T-helper 9 cell (primary cell): ENCODE data around the gene SLC4A7.
"Not testable (repeated sequence)": the region's sequence is repeated elsewhere in the genome, so short reads cannot be mapped to it uniquely, and the experiment has no call there.

ENCODE experiments used
- DNase-seq: peaks from one replicate; pipeline ENCODE4 v3.0.0-alpha.2; 2020
- total RNA-seq, 2 donors: gene quantifications; one replicate each; lab custom pipeline; 2026; lab: John Stamatoyannopoulos, UW

Gene SLC4A7
- 108 to 172 reads per million in 2 donors for total RNA-seq

DNA sequence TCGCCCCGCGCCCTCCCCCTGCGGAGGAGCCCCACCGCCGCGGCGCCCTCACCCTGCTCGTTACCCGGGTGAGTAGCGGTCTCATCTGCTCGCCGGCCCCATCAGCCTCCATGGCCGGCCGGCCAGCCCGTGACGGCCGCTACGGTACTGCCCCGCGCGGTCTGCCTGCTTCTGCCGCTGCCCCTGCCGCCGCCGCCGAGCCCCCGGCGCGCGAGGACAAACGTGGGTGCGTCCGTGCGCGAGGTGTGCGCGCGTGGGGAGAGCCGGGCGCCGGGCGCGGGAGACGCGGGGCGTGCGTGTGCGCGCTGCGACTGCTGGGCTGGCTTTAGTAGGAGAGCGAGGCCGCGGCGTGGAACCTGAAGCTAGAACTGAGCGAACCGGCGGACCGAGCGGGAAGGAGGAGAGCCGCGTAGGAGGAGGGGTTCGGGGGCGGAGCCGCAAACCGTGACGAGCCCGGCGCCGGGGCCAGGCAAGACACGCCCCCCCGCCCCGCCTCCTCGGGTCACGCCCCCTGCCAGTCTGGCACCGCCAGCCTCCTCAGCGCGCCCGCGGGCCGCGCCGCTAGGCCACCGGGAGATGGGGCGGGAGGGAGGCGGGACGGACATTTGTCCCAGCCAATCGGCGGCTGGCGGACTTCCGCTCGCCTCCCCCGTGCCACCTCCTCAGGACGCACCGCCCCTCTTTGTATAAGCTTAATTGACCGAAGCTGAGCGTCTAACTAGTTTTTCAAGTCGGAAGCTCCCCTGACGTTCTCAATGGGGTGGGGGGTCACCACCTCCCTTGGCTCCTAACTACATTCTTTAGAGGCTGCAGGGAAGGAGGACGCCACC is at the start of gene SLC4A7:
Gene SLC4A7, minus strand, starts transcription at position 370 of the 830 bp plus-strand sequence. Its CDS starts 258 bp downstream, at position 112.
- peak; percentile 100 for DNase-seq

DNA sequence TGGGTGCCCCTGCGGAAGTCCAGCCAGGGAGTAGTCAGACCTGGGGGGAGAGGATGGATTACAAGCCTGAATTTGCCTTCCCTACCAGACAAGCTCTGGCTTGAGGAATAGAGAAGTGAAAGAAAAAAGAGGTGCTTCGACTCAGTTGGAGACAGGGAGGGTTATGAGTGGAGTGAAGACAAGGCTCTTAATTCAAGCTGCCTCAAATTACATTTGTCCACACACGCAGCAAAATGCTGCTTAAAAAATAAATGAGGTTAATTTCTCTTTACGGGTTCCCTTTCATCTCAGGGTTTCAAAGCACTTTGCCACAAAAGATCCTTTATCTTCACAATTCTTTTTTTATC is 49.0 kb upstream of the SLC4A7 start:
- DNase-seq, result no peak

DNA sequence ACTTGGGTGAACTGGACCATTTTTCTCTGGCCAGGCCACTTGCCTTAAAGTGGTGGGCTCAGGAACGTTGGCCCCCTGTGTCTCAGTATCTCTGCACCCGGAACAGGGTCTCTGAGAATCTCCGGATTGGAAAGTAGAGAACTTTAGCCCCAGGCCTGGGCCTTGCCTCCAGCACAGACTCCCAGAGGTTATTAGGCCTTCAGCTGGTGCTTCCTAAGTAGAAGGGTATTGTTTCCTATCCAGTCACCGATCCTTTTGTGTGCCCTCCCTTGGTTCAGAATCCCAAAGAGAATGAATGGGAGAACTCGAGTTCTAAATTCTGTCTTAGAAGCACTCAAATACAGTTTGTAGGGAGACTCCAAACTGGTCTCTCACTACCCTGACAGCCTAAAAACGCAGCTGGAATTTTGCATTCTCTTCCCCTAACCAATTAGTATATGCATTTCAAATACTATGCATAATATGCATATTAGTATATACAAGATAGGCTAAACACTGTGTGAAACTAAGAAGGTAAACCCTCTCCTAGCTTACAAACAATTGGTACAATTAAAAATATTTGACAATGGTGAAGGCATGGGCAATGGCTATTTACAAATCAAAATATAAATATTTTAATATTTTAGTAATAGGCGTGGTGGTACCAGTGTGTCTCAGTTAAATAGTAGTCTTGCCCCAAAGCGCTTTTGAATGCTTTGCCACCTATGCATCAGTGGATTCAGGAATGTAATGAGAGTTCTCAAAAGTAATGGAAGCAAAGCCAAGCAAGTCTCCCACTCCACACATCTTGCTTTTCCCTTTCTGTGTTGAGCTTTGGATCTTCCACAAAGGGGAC is 48.5 kb upstream of the SLC4A7 start:
- no peak for DNase-seq

DNA sequence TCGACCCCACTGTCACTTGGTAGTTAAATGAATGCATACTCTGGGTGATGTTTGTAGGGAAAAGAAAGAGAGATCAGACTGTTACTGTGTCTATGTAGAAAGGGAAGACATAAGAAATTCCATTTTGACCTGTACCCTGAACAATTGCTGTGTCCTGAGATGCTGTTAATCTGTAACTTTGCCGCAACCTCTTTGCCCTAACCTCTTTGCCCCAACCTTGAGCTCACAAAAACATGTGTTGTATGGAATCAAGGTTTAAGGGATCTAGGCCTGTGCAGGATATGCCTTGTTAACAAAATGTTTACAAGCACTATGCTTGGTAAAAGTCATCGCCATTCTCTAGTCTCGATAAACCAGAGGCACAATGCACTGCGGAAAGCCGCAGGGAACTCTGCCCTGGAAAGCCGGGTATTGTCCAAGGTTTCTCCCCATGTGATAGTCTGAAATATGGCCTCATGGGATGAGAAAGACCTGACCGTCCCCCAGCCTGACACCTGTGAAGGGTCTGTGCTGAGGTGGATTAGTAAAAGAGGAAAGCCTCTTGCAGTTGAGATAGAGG is 47.1 kb upstream of the SLC4A7 start:
- not testable (repeated sequence) for DNase-seq

DNA sequence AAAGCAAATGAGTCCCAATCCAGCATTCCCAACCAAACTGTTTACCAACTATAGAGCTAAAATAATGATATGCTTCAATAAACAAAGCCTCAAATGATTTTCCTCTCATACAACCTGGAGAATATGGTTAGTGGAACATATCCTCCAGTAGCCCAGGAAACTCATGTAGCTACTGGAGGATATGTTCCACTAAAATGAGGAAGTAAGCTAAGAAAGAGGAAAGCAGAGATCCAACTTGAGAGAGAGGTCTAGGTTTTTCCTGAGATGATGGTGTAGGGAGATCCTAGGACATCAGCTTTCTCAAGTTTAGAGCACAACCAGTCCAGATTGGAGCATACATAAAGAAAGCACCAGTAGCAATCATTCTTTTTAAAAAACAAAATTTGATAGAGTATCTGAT is 44.6 kb upstream of the SLC4A7 start:
- no peak for DNase-seq

DNA sequence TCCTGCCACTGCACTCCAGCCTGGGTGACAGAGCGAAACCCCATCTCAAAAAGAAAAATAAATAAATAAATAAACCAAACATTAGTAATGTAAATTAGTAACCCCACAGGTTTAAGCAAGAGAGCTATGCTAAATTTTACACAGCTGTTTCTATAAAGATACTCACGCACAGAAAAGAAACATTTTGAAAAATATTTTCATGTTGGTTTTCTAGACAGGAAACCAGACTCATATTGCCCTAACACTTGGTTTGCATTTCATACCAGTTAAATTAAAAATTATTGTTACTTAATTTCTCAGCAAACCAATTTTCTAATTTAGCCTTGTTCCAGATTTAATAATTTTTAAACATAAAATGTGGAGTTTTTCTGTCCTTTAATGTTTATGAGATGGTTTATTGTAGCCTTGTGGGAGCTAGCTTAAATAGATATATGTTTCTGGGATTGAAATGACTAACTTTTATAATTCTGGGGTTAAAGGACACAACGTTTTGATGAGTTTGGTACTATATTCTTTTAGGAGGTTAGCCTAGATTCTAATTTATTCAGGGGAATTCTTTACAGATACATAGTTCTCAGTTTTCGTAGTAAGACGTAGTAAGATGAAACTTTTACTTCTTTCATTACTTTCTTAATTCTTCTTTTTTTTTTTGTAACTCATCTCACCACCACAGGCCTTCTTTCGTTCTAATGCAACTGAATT is 42.6 kb upstream of the SLC4A7 start:
- no peak for DNase-seq

DNA sequence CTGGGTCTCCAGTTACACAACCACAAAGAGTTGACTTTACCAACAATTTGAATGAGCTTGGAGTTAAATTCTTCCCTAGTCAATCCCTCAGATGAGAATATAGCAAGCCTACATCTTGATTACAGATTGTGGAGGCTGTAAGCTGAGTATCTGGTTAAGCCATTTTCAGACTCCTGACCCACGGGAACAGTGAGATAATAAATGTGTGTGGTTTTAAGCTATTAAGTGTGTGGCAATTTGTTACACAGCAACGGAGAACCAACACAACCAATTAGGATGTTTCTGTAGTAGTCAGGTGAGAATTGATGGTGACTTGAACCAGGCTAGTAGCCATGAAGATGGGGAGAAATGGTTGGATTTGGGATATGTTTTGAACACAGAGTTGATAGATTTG is 37.7 kb upstream of the SLC4A7 start:
- no peak for DNase-seq

DNA sequence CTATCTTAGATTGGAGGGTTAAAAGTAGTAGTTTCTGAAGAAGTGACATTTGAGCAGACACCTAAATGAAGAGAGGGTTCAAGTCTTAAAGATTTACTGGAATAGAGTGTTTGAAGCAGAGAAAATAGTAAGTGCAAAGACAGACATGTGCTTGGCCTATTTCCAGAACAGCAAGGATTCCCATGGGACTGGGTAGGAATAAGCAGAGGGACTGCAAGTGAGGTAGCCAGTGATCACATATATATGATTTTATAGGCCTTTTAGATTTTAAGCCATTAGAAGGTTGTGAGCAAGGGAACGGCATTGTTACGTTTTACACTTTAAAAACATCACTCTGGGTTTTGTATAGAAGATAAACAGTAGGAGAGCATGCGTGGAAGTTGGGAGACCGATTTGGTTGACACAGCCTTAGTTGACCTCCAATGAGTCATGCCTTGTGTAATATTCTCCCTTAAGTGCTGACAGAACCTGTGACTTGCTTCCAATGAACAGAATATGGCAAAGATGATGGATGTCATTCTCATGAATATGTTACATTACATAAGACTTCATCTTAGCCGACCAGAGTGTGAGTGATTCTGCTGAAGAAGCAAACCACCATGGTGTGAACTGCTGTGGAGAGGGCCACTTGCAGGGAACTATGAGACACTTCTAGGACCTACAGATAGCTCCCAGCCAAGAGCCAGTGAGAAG is 37.1 kb upstream of the SLC4A7 start:
- DNase-seq, result no peak

DNA sequence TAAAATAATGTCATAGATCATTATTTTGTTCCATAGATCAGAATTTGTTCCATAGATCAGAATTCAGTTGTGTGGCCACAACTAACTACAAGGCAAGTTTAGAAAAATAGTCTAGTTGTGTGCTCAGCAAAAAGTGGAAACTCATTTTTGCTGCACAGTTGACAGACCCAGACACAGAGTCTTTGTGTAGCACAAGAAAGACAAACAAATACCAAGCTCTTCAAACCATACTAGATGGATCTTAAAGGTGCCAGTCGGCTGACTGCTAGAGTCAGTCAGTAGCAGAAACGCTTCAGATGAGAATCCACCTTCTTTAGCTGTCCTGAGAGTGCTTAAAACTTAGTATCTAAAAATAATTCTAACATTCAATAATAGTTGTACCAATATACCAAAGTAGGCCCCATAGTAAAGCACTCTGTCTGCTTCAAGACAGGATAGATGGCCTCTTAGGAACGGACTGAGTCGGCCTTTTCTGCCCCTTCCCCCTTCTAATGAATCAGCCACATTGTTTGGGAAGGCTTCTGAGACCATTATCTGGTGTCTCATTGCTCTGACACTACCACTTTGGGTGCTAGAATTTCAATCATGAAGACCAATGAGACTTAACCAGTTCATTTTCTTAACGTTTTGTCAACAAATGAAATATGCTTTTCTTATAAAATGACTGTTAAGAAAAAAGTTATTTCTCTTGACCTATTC is 27.7 kb upstream of the SLC4A7 start:
- DNase-seq, result no peak

DNA sequence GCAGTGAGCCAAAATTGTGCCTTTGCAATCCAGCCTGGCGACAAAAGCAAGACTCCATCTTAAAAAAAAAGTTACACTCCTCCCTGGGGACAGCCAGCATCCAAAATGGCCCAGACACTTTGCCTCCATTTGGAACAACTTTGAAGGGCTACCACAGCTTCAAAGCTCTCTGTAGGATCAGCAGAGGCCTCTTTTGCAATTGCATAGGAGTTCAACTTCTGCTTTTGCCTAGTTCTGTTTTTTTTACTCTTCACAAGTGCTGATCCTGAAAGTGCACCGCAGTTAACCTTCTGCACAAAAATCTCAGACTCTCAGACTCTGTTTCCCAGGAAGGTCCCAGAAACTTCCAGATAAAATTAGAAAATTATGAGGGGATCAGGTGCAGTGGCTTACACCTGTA is 25.2 kb upstream of the SLC4A7 start:
- no peak for DNase-seq

DNA sequence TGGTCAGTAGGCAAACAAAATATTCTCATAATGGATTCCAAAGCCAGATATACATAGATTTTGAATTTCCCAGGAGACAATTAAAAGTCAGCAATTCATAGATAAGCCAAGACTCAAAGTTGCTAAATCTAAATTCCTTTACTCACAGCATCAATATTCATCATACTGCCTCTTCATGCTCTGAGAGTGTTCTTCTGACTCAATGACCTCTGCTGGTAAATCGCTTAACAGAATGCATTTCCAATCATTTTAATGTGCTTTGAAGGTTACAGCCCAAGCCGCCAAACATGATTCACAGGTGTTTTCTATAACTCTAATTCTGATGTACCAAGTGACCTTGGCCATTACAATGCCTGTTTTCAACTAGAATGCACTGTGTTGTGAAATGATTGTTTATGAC is 24.2 kb upstream of the SLC4A7 start:
- no peak for DNase-seq

DNA sequence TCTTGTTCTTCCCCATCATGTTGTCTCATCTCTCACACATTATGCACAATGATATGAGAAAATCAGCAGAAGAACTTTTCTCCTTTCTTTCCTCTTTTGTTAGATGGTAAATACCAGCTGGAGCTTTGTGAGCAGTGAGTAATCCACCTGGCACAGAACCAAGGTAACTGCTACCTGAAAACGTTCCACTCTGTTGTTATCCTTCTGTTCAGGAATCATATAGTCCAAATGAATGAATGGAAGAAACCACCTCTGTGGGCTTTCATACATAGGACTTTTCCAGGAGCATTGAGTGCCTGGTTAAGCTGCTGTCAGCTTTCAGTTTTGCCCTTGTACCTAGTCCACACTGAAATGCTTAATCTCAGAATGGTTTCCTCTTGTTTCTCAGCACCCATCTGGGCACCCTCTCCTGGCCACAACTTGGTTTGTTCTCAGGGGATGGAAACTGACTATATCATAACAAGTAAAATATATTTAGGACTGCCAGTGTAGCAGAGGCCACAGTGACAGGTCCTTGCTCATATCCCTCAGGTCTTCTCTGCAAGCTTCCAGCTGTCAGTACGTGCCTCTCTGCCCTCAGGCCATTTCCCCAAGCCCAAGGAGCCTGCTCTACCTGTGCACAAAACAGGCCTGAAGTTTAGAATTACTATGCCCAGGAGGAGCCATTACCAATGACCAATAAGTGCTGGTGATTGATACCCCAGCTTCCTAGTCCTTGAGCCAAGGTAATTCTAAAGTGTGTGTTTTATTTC is 23.5 kb upstream of the SLC4A7 start:
- DNase-seq, result no peak

DNA sequence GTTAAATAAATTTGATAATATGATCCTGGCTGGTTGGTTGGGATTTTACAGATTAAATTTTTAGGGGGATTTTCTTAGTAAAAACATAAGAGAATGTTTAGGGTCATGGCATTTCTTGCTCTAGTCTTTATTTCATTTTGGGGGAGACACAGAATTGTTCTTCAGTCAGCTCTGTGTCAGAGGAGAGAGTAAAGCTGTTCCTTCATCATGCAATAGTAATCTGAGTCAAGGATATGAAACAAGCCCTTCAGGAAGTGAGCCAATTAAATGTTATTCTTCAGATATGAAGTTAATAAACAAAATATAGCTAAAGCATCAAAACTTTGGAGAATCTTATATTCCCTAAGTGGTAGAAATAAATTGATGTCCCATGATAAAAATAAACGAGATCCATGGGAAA is 22.9 kb upstream of the SLC4A7 start:
- no peak for DNase-seq

DNA sequence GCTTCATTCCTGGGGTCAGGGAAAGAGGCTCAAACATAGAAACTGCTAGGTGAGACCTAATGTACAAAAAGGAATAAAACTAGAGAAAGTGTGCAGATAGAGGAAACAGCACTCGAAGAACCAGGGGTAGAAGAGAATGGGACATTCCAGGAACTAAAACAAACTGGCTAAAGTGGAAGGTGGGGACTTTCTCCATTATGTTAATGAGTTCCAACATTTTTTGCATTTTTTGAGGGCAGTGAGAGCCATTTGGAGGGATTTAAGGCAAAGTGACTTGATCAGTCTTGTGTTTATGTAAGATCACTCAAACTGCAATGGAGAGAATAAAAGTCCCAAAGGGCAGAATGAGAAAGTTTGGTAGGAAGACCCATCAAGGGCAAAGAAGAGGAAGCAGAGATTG is 20.6 kb upstream of the SLC4A7 start:
- no peak for DNase-seq

DNA sequence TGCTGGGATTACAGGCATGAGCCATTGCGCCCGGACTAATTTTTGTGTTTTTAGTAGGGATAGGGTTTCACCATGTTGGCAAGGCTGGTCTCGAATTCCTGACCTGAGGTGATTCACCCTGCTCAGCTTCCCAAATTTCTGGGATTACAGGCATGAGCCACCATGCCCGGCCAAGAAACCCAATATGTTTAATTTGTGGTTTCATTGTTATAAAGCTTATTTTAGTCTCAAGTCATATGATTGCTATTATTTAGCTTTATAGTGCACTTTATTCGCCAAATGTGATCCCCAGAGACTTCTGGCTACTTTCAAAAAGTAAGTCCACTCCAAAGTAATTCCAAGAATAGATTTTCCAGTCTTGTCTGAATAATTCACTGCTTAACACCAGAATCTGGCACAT is 19.3 kb upstream of the SLC4A7 start:
- no peak for DNase-seq

DNA sequence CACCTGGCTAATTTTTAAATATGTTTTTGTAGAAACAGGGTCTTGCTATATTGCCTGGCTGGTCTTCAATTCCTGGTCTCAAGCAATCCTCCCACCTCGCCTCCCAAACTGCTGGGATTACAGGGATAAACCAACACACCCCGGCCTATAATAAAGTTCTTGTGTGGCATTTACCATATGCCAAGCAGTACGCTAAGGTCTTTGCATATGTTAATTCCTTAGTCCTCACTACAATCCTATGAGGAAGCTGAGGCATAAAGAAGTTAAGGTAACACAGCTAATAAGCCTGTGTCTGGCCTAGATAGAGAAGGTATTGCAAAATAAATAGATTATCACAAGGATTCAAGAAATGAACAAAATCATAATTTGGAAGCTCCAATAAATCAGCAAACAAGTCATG is 17.6 kb upstream of the SLC4A7 start:
- no peak for DNase-seq

DNA sequence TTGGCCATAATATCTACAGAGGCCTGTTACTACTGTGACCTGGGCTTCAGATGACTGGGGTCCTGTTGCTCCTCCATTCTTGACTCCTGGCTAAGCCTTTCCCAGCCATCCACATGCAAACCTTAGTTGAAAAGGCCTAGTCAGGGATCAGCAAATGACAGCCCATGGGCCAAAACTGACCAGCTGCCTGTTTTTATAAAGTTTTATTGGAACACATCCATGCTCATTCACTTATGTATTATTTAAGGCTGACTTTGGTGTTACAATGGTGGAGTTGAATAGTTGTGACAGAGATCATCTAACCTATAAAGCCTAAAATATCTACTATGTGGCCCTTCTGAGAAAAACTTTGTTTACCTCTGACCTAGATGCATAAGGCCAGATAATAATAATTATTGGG is 16.8 kb upstream of the SLC4A7 start:
- no peak for DNase-seq

DNA sequence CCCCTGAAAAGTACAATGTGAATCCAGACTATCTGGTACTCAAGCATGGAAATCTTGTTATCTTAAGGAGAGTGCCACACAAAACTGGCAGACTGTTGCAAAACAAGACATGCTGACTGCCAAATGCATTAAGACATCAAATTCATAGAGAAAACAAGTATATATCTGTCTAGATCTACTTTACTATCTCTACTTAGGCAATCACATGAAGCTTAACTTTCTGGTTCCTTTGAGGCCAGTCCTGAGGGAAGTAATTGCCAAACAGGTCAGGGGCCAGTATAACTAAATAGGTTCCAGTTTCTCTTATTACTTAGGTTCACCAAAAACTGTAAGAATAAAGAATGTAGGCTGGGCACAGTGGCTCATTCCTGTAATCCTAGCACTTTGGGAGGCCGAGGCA is 15.9 kb upstream of the SLC4A7 start:
- DNase-seq, result no peak

DNA sequence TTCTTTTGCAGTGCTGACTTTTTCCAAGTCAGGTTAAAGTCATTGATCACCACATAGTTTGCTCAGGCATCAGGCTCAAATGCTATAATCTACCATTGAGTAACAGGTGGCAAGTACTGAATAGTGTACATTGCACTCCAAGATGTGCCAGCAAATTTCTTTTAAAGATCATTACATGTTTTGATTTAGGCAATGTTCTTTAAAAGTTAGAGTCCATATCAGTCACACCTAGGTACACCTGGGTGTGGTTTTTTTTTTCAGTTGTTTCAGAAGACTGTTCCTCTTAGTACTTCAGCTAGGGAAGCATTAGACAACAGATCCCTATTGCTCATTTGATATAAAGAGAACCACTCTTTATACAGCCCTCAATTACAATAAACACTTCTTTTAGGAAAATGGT is 10.6 kb upstream of the SLC4A7 start:
- no peak for DNase-seq

DNA sequence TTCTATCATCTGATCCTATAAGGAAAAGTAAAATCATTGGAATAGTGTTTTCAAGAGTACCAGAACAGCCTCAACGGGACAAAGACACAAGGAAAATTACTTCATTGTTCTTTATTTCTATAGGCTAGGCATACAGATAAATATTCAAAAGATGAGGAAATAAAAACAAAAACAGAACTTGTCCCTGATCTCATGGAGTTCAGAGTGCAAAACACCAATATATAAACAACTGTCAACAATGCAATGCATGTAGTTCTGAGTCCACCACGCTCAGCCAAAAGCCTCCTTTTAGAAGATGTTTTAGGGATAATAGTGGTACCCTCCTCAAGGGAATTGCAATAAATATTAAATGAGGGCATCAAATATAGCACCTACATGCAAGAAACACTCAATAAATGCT is 4.6 kb upstream of the SLC4A7 start:
- no peak for DNase-seq

DNA sequence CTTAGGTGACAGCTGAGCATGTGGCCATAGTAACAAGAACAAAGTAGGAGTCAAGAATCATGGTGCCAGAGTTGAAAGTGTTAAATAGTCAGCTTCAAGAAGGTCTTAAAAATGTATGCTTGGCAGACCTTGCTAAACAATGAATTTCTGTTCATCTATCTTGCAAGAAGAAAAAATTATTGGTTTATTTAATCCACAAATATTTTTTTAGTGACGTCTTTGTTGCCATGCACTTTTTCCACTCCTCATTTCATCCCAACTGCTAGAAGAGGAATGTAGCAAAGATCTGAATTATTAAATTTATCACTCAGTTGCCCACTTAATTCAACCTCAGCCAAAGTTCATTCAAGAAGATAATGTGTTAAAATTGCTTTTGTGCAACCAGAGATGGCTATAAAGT is 3.2 kb upstream of the SLC4A7 start:
- DNase-seq, result no peak
